Motor neuron (in vitro differentiated cells): ENCODE measurements around the gene PTPN23. TPM values are rescaled to one million over a fixed set of nuclear protein-coding genes. Genes with fewer than 3 reads are reported as not detected.

Source experiments
- ATAC-seq, 8 experiments: fragments of 200-7000 bp; cut with Tn5 transposase; replicated peaks in 6 of 8; 2 replicates each; pipeline ENCODE4 v1.8.0; 2021; ENCODE audit warnings: mild to moderate bottlenecking in 8 of 8, moderate library complexity in 8 of 8
- H3K27ac ChIP-seq, 2 donors: fragments of 250-450 bp; sonication (Bioruptor Pico); 2 replicates each; pipeline ENCODE4 v1.9.0; 2021; ENCODE audit warnings: antibody characterized with exemption in 2 of 2, mild to moderate bottlenecking in 2 of 2, moderate library complexity in 1 of 2
- H3K4me1 ChIP-seq, 2 donors: fragments of 250-450 bp; sonication (Bioruptor Pico); replicated peaks in 1 of 2; 2 replicates each; pipeline ENCODE4 v1.6.1; 2021; ENCODE audit warnings: antibody characterized with exemption in 2 of 2, mild to moderate bottlenecking in 2 of 2, moderate library complexity in 1 of 2
- H3K4me3 ChIP-seq, 5 donors: fragments of 250-450 bp; sonication (Bioruptor Pico); 2 replicates each; pipeline ENCODE4 v1.9.0; 2021; ENCODE audit warnings: antibody characterized with exemption in 5 of 5, mild to moderate bottlenecking in 5 of 5, moderate library complexity in 4 of 5
- WGBS, 10 experiments: fragments of 450-650 bp; shearing (Covaris generic); methylation state at CpG; one replicate each; pipeline ENCODE4 v1.0.0; 2022; 5-methylcytosine and 5-hydroxymethylcytosine counted together
- in situ Hi-C, 9 experiments: fragments of 400-800 bp; cut with MboI; loops; one replicate each; pipeline ENCODE4 v1.15.0; 2021; ENCODE audit warnings: low sequenced_read_pairs in 9 of 9, low pct_unique_long_range_greater_than_20kb in 2 of 9; ENCODE audit not compliant: unreplicated experiment in 9 of 9
- total RNA-seq, 8 experiments: library from RNA; unstranded; fragments of 300-600 nt; gene quantifications; 2 replicates each; pipeline versions ENCODE4 v1.2.3 to v1.2.4, GENCODE V29; 2022

PTPN23 gene
- total RNA-seq, 8 experiments from 2014 or later = 6.8 to 23.0 (median 9.3) TPM

GRCh38 chr3:47379411-47379899 is 1.4 kb upstream of the PTPN23 start:
- peak overlapping the region in 1 of 2 donors; percentile 91 for H3K27ac ChIP-seq
- no peak for ATAC-seq
- H3K4me1 ChIP-seq = peaks cover 8% of the 10 kb centered on the region in 2 donors
- in situ Hi-C loops = no loop called here
- H3K4me3 ChIP-seq = peak overlapping the region; percentile 54 to 87 (median 81)
- WGBS, 10 experiments = 38 to 100% (median 86%) methylated on average over 1 to 17 of the region's 19 CpGs

DNA sequence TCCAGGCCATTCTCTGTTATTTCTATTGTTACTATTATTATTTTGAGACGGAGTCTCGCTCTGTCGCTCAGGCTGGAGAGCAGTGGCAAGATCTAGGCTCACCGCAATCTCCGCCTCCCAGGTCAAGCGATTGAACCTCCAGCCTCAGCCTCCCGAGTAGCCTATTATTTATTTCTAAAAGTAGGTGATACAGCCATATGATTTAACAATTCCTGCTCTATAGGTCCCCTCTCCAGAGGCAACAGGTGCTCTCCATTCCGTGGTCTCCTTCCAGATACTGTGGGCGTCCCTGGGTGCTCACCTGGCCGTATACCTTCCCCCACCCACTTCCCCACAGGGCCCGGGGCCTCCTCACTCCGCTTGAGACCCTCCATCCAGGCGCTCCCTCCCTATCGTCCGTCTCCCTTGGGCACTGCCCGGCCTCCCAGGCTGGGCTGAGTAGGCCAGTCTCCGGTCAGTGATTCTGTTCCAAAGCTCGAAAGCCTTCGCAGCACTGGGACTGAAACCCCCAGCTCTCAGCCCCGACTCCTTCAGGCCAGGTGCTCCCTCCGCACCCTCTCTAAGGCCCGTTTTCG is 708 bp upstream of the PTPN23 start:
- WGBS, 10 experiments = 0 to 71% (median 26%) methylated on average over 1 to 11 of the region's 23 CpGs; no CpG with 5 or more reads in 2 of the 10 experiments
- Histone ChIP-seq H3K4me1 (peaks cover 8% of the 10 kb centered on the region in 2 donors), H3K4me3 (peak overlapping the region; percentile 54 to 87 (median 81)), H3K27ac (peak overlapping the region; percentile 87 to 91)
- in situ Hi-C loops = no loop called here
- no peak for ATAC-seq

- ATAC-seq = peak; percentile 64 to 81 (median 72)
- Histone ChIP-seq H3K27ac (peak overlapping the region; percentile 87 to 91), H3K4me1 (peaks cover 8% of the 10 kb centered on the region in 2 donors), H3K4me3 (peak overlapping the region; percentile 54 to 87 (median 81))
- in situ Hi-C loops = no loop called here
- WGBS, 10 experiments = 3 to 30% (median 17%) methylated on average over 4 to 15 of the region's 44 CpGs; no CpG with 5 or more reads in 3 of the 10 experiments
Observed at GRCh38 chr3:47381317-47382157, 716 bp downstream of the PTPN23 start.

DNA sequence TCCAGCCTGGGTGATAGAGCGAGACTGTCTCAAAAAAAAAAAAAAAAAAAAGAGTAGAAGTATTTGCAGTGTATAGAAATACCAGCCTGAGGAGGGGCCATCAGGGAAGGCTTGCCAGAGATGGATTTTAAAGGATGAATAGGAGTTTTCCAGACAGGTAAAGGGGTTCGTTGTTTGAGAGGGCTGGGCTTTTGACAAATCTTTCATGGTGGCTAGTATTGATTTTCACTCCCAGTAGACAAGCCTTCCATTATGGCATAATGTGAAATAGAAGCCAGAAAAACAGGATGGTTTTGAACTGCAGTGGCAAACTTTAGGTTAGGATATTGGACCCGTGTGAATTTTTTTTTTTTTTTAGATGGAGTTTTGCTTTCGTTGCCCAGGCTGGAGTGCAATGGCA is 3.6 kb downstream of the PTPN23 start:
- no peak overlapping the region for H3K4me3 ChIP-seq
- no peak overlapping the region for H3K27ac ChIP-seq
- peaks cover 4 to 5% of the 10 kb centered on the region in 2 donors for H3K4me1 ChIP-seq
- 80 to 100% (median 89%) methylated on average over 1 to 4 of the region's 4 CpGs; no CpG with 5 or more reads in 3 of the 10 experiments for WGBS, 10 experiments
- ATAC-seq = no peak
- in situ Hi-C loops = no loop called here

DNA sequence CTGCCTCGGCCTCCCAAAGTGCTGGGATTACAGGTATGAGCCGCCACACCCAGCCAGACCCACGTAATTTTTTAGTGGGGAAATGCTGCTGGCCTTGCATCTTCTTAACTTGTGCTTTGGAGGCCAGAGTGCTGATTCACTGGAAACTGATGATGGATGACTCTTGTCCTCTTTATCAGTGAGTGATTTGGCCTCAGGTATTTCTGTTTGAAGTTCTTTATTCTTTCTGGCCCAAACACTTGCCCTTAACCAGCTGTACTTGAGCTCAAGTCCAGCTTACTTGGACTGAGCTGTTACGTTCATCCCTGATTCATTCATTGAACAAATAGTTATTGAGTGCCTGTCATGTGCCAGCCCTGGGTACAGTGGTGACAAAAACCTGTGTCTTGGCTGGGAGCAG is 4.2 kb downstream of the PTPN23 start:
- WGBS, 10 experiments = 88 to 100% (median 100%) methylated on average over 1 to 4 of the region's 4 CpGs; no CpG with 5 or more reads in 4 of the 10 experiments
- H3K27ac ChIP-seq = no peak overlapping the region
- ATAC-seq = no peak
- no peaks in the 10 kb centered on the region for H3K4me1 ChIP-seq
- no peak overlapping the region for H3K4me3 ChIP-seq
- in situ Hi-C loops = no loop called here

GRCh38 chr3:47385796-47386195 is 5.0 kb downstream of the PTPN23 start:
- 50 to 100% (median 100%) methylated on average over 1 to 2 of the region's 2 CpGs; no CpG with 5 or more reads in 3 of the 10 experiments for WGBS, 10 experiments
- H3K27ac ChIP-seq = no peak overlapping the region
- no peaks in the 10 kb centered on the region for H3K4me1 ChIP-seq
- no peak for ATAC-seq
- in situ Hi-C loops = no loop called here
- H3K4me3 ChIP-seq = no peak overlapping the region

DNA sequence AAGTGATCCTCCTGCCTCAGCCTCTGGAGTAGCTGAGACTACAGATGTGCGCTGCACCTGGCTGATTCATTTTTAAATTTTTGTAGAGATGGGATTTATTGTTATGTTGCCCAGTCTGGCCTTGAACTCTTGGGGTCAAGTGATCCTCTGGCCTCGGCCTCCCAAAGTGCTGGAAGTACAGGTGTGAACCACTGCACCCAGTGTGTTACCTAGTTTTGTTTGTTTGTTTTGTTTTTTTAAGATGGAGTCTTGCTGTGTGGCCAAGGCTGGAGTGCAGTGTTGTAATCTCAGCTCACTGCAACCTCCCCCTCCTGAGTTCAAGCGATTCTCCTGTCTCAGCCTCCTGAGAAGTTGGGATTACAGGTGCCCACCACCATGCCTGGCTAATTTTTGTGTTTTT is 12.1 kb downstream of the PTPN23 start:
- H3K27ac ChIP-seq = no peak overlapping the region
- in situ Hi-C loops = no loop called here
- no peak overlapping the region for H3K4me3 ChIP-seq
- WGBS, 10 experiments = 95 to 100% (median 100%) methylated on average over 2 to 3 of the region's 3 CpGs; no CpG with 5 or more reads in 5 of the 10 experiments
- no peak for ATAC-seq
- H3K4me1 ChIP-seq = peaks cover 0 to 6% of the 10 kb centered on the region in 2 donors

DNA sequence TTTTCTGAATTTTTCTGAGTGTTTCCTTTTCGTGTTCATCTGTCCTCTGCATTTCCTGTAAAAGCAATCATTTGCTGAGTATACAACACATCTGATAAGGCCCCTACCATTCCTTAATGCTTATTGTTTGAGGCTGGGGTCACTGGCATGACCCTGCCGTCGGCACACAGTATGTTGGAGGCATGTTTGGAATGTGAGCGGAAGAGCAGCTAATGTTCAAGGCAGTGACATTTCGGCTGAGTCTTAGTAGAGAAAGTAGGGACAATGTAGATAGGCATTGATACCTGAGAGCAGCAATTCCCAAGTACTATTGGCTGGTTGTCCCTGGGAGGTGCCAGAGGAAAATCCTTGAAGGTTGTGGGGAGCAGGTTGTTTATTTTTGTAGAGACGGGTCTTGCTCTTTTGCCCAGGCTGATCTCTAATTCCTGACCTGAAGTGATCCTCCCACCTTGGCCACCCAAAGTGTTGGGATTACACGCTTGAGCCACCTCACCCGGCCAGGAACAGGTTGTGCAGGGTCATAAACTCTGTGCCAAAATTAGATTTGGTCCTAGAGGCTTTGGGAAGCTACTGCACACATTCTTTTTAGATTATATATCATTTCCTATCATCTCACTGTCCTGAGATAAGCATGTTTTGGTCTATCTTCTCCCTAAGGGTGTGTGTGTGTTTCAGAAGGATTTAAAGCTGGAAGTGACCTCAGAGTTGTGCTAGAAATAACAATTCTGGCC is 13.5 kb downstream of the PTPN23 start:
- H3K4me3 ChIP-seq = no peak overlapping the region
- H3K4me1 ChIP-seq = peaks cover 0 to 6% of the 10 kb centered on the region in 2 donors
- ATAC-seq = peak in 3 of 8 experiments; percentile 2 to 63 (median 46)
- in situ Hi-C loops = no loop called here
- 60 to 100% (median 77%) methylated on average over 1 to 8 of the region's 8 CpGs; no CpG with 5 or more reads in 1 of the 10 experiments for WGBS, 10 experiments
- H3K27ac ChIP-seq = no peak overlapping the region

GRCh38 chr3:47394881-47395280 is 14.1 kb downstream of the PTPN23 start:
- WGBS, 10 experiments = 24 to 93% (median 92%) methylated on average over 2 of the region's 3 CpGs; no CpG with 5 or more reads in 7 of the 10 experiments
- Histone ChIP-seq H3K4me3 (no peak overlapping the region), H3K27ac (no peak overlapping the region), H3K4me1 (peaks cover 0 to 6% of the 10 kb centered on the region in 2 donors)
- peak in 6 of 8 experiments; percentile 17 to 80 (median 57) for ATAC-seq
- in situ Hi-C loops = no loop called here

DNA sequence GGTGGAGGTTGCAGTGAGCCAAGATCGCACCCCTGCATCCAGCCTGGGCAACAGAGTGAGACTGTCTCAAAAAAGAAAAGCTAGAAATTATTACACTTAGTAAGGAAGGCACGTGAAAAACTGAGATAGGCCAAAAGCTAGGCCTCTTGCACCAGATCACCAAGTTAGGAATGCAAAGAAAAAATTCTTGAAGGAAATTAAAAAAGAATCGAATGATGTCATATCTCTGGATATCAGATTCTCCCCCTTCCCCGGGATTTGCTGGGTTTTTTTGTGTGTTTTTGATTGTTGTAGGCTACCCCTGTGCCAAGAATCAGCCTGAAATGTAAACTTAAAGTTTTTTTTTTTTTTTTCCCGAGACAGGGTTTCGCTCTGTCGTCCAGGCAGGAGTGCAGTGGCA is 17.4 kb downstream of the PTPN23 start:
- Histone ChIP-seq H3K4me1 (peaks cover 0 to 6% of the 10 kb centered on the region in 2 donors), H3K4me3 (no peak overlapping the region), H3K27ac (no peak overlapping the region)
- 80 to 100% (median 96%) methylated on average over 2 to 7 of the region's 7 CpGs; no CpG with 5 or more reads in 1 of the 10 experiments for WGBS, 10 experiments
- no peak for ATAC-seq
- in situ Hi-C loops = no loop called here

- in situ Hi-C loops = no loop called here
- no peak for ATAC-seq
- H3K4me1 ChIP-seq = peaks cover 0 to 2% of the 10 kb centered on the region in 2 donors
- H3K27ac ChIP-seq = no peak overlapping the region
- 83 to 86% methylated on average over 1 of the region's 1 CpG; no CpG with 5 or more reads in 8 of the 10 experiments for WGBS, 10 experiments
- H3K4me3 ChIP-seq = no peak overlapping the region
Observed at GRCh38 chr3:47399016-47399415, 18.2 kb downstream of the PTPN23 start.

- in situ Hi-C loops = no loop called here
- no peak overlapping the region for H3K4me3 ChIP-seq
- 51 to 100% (median 90%) methylated on average over 1 to 7 of the region's 9 CpGs; no CpG with 5 or more reads in 2 of the 10 experiments for WGBS, 10 experiments
- H3K4me1 ChIP-seq = no peaks in the 10 kb centered on the region
- no peak overlapping the region for H3K27ac ChIP-seq
- ATAC-seq = no peak
Observed at GRCh38 chr3:47399531-47400270, 18.9 kb downstream of the PTPN23 start.
